GM19238 (cell line): Measurements from ENCODE around the gene NELFCD.
"Not testable (repeated sequence)": the region's sequence is repeated elsewhere in the genome, so short reads cannot be mapped to it uniquely, and the experiment has no call there.

Experiments
- DNase-seq: peaks from one replicate; pipeline ENCODE4 v3.0.0; 2011; ENCODE audit warnings: low spot score; ENCODE audit not compliant: insufficient read length

The NELFCD gene

GRCh38 chr20:59023616-59024015, 42.6 kb downstream of the NELFCD start:
- DNase-seq = no peak

GRCh38 chr20:59024111-59024530, 43.1 kb downstream of the NELFCD start:
- no peak for DNase-seq

- DNase-seq = no peak
Observed at GRCh38 chr20:59025086-59025485, 44.0 kb downstream of the NELFCD start.

GRCh38 chr20:59025511-59025910, 44.5 kb downstream of the NELFCD start:
- no peak for DNase-seq

- DNase-seq = no peak
Observed at GRCh38 chr20:59026904-59027740, 46.1 kb downstream of the NELFCD start.

GRCh38 chr20:59027741-59028320, 46.8 kb downstream of the NELFCD start:
- DNase-seq = no peak

GRCh38 chr20:59028812-59029211, 47.8 kb downstream of the NELFCD start:
- no peak for DNase-seq

- no peak for DNase-seq
Observed at GRCh38 chr20:59030911-59031563, 50.0 kb downstream of the NELFCD start.

GRCh38 chr20:59031564-59032022, 50.5 kb downstream of the NELFCD start:
- no peak for DNase-seq

- peak; percentile 90 for DNase-seq
Observed at GRCh38 chr20:59032023-59032712, 51.1 kb downstream of the NELFCD start, which contains the start of gene ATP5F1E. ATP5F1E (minus strand) TSS chr20:59032335; CDS start chr20:59032251, 84 bp downstream.

GRCh38 chr20:59032713-59033059, 51.6 kb downstream of the NELFCD start:
- DNase-seq = peak; percentile 26

GRCh38 chr20:59033093-59033492, 52.0 kb downstream of the NELFCD start:
- DNase-seq = no peak

- no peak for DNase-seq
Observed at GRCh38 chr20:59033616-59034165, 52.6 kb downstream of the NELFCD start.

- DNase-seq = no peak
Observed at GRCh38 chr20:59035381-59035780, 54.3 kb downstream of the NELFCD start.

GRCh38 chr20:59037386-59037785, 56.3 kb downstream of the NELFCD start:
- DNase-seq = no peak

- DNase-seq = no peak
Observed at GRCh38 chr20:59039233-59039632, 58.2 kb downstream of the NELFCD start.

GRCh38 chr20:59040667-59041066, 59.6 kb downstream of the NELFCD start:
- no peak for DNase-seq

- not testable (repeated sequence) for DNase-seq
Observed at GRCh38 chr20:59041487-59041886, 60.4 kb downstream of the NELFCD start.

GRCh38 chr20:59042151-59042795, 61.2 kb downstream of the NELFCD start, which contains the start of gene PRELID3B:
PRELID3B (minus strand) TSS chr20:59042786; CDS start chr20:59042730, 56 bp downstream.
- peak; percentile 23 for DNase-seq

- DNase-seq = peak; percentile 96
Observed at GRCh38 chr20:59042796-59043631, 62.0 kb downstream of the NELFCD start.
